ENCODE measurements around the gene FAM83C.

FAM83C gene

DNA sequence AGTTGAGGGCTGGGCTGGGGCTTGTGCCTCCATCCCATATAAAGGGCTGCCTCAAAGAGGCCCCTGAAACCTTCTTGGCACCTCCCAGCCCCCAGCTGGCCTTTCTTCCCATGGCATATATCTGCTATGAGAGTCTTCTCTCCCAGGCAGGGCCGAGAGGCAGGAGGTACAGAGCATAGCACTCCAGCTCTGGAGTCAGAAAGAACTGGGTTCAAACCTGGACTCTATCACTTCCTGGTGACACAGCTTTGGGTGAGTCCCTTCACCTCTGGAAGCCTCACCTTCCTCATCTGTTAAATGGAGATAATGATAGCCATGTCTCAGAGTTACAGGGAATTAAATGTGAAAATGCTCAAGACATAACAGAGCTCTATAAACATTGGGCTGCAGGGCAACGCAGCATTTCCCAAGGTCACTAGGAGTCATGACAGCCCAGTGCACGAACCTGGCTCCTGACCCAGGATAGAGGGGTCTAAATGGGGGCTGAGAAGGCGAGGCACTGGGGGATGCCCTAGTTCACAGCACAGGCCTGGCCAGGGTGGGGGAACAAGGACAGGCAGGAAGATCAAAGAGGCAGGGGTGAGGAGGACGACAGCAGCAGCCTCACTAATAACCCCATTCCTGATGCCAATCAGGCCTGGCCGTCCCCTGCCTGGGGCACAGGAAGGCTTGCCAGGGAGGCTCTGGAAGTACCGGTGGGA is 1.9 kb downstream of the FAM83C start:
- Histone ChIP-seq H3K4me3 (ENCODE audit: low read length in 2 of 2) (no peak overlapping the region), H3K36me3 (ENCODE audit: control insufficient read depth in 2 of 2, insufficient read depth in 2 of 2, low read length in 2 of 2) (no peaks in the 10 kb centered on the region), H3K9me3 (ENCODE audit: control insufficient read depth in 2 of 2, low read length in 2 of 2) (no peaks in the 10 kb centered on the region), H3K27ac (ENCODE audit: low read depth in 2 of 2, low read length in 2 of 2) (no peak overlapping the region), H3K4me1 (ENCODE audit: control insufficient read depth in 2 of 2, insufficient read depth in 2 of 2, low read length in 2 of 2) (peaks cover 9 to 15% of the 10 kb centered on the region in 2 donors), H3K27me3 (ENCODE audit: control insufficient read depth in 2 of 2, insufficient read depth in 2 of 2, low read length in 2 of 2) (no peaks in the 10 kb centered on the region), H3K9ac (ENCODE audit: low read depth in 1 of 2, low read length in 2 of 2) (no peak overlapping the region)

DNA sequence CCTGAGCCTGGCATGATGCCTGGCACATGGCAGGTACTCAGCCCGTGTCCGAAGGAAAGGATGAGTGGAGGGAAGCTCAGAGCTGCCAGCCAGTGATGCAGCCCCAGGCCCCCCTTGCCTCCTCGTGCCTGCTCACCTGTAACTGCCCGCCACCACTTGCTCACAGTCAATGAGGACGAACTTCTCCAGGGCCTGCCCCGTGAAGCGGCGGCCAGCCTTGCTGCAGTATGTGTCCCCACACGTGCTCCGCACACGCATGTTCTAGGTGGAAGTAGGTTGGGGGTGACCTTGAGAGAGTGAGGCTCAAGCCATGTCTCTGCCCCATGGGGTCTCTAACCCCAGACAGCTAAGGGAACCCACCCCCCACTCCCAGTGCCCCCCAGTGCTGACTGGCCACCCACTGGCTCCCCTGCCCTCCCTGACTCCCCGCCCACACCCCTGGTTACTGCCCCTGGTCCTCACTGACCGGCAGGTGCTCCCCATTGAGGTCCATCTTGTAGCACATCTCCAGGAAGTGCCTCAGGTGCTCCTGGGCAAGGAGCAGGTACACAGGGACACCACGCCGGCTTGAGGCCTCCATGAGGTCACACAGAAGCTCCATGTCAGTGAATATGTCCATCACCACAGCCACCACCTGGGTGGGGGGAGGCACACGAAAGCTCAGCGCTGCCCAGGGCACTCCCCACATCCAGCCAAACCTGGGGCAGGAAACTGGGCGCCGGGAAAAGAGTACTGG is 3.7 kb downstream of the FAM83C start:
- H3K27me3 ChIP-seq (ENCODE audit: control insufficient read depth in 2 of 2, insufficient read depth in 2 of 2, low read length in 2 of 2) = no peaks in the 10 kb centered on the region
- H3K9me3 ChIP-seq (ENCODE audit: control insufficient read depth in 2 of 2, low read length in 2 of 2) = no peaks in the 10 kb centered on the region
- H3K9ac ChIP-seq (ENCODE audit: low read depth in 1 of 2, low read length in 2 of 2) = no peak overlapping the region

DNA sequence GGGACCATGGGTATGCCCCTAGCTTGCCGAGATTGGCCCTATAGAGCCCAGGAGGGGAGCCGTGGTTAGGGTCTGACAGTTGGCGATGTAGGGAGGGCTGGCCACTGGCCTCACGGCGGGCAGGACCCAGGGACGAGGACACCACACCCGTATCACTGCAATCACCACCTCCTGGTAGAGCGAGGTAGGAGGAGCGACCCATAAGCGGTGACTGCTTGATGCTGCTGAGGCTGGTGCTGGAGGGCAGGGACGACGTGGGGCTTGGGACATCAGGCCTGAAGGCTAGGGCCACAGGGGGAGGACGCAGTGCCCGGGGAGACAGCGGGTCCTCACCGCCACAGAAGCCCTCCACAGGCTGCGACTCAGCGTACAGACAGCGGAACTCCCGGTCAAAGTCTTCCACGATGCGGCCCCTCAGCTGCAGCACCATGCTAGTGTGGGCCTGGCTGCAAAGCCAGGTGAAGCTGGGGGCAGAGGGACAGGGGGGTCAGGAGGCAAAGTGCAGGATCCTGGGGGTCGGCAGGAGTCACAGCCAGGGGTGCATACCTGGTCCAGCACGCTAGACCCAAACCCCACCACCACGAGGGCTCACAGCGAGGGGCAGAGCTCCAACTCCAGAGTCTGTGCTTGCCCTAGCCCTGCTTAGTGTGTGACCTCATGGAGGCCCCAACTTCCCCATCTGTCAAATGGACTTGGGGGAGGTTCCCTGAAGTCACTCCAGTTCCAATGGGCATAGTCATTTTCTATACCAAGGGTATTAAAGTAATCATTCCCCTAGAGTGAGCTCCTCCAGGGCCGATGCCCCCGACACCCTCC is 4.5 kb downstream of the FAM83C start:
- Histone ChIP-seq H3K36me3 (ENCODE audit: control insufficient read depth in 2 of 2, insufficient read depth in 2 of 2, low read length in 2 of 2) (no peaks in the 10 kb centered on the region), H3K27me3 (ENCODE audit: control insufficient read depth in 2 of 2, insufficient read depth in 2 of 2, low read length in 2 of 2) (no peaks in the 10 kb centered on the region), H3K4me1 (ENCODE audit: control insufficient read depth in 2 of 2, insufficient read depth in 2 of 2, low read length in 2 of 2) (peaks cover 22 to 29% of the 10 kb centered on the region in 2 donors), H3K4me3 (ENCODE audit: low read length in 2 of 2) (no peak overlapping the region), H3K9me3 (ENCODE audit: control insufficient read depth in 2 of 2, low read length in 2 of 2) (no peaks in the 10 kb centered on the region), H3K27ac (ENCODE audit: low read depth in 2 of 2, low read length in 2 of 2) (no peak overlapping the region), H3K9ac (ENCODE audit: low read depth in 1 of 2, low read length in 2 of 2) (no peak overlapping the region)

More for the DNA sequence above, 3.7 kb downstream of the FAM83C start:
- H3K4me3 ChIP-seq (ENCODE audit: low read length in 2 of 2) = no peak overlapping the region
- no peak overlapping the region for H3K27ac ChIP-seq (ENCODE audit: low read depth in 2 of 2, low read length in 2 of 2)
- H3K36me3 ChIP-seq (ENCODE audit: control insufficient read depth in 2 of 2, insufficient read depth in 2 of 2, low read length in 2 of 2) = no peaks in the 10 kb centered on the region
- H3K4me1 ChIP-seq (ENCODE audit: control insufficient read depth in 2 of 2, insufficient read depth in 2 of 2, low read length in 2 of 2) = peaks cover 19 to 26% of the 10 kb centered on the region in 2 donors

DNA sequence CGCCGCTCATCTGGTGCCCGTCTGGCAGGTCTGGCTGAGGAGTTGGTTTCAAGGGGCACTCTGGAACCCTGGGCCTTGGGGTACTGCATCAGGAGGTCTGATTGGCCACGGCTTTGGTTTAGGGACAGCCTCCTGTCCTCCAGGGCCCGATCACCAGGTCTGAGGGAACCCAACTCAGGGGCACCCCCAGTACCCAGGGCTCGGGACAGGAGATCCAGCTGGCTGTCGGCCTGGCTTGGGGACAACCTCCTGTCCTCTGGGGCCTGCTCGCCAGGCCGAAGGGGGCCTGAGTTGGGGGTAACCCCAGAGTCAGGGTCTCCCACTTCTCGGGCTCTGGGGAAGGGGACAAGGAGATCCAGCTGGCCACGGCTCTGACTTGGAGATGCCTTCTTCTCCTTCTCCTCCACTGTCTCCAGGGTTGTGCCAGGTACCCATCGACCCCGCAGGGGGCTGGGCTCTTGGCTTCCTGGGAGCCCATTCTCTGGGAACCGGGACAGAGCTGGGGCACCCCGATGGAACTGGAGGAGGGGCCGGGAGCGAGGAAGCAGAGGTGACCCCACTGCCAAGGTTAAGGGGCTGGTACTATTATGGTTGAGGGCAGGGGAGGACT is 5.2 kb downstream of the FAM83C start:
- Histone ChIP-seq H3K9me3 (ENCODE audit: control insufficient read depth in 2 of 2, low read length in 2 of 2) (no peaks in the 10 kb centered on the region), H3K4me3 (ENCODE audit: low read length in 2 of 2) (no peak overlapping the region), H3K9ac (ENCODE audit: low read depth in 1 of 2, low read length in 2 of 2) (no peak overlapping the region), H3K27me3 (ENCODE audit: control insufficient read depth in 2 of 2, insufficient read depth in 2 of 2, low read length in 2 of 2) (no peaks in the 10 kb centered on the region), H3K27ac (ENCODE audit: low read depth in 2 of 2, low read length in 2 of 2) (peak overlapping the region in 1 of 2 donors; percentile 83), H3K4me1 (ENCODE audit: control insufficient read depth in 2 of 2, insufficient read depth in 2 of 2, low read length in 2 of 2) (peaks cover 22 to 29% of the 10 kb centered on the region in 2 donors), H3K36me3 (ENCODE audit: control insufficient read depth in 2 of 2, insufficient read depth in 2 of 2, low read length in 2 of 2) (peaks cover 2 to 3% of the 10 kb centered on the region in 2 donors)

DNA sequence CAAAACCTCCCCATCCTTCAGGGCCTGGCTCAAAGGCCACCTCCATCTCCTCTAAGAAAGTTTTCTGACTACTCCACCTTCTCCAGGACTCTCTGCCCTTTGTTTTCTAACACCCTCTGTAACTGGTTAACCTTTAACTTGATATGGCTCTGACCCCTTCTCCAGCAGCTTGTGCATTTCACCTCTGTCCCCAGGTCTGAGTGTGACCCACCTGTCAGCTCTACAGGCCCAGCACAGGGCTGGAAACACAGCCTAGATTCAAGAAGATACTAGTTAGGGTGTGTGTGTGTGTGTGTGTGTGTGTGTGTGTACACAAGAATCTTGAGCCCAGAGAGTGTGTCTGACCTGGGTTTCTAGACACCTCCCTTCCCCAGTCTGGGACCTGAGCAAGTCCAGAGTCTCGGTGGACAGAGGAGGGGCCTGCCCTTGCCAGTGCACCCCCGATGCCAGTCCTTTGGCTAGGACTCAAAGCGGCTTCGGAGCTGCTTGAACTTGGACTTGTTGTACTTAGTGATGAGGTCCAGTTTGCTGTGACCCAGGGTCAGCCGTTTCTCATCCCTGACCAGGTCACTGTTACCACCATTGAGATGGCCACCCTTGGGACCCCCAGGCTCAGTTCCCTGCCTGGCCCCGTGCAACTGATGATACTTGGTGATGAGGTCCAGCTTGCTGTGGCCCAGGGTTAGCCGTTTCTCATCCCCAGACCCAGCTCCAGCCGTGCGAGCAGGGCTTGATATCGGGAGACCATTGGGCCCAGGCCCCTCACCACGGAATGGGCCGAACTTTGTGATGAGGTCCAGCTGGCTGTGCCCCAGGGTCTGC is 5.9 kb downstream of the FAM83C start:
- Histone ChIP-seq H3K9ac (ENCODE audit: low read depth in 1 of 2, low read length in 2 of 2) (no peak overlapping the region), H3K4me1 (ENCODE audit: control insufficient read depth in 2 of 2, insufficient read depth in 2 of 2, low read length in 2 of 2) (peaks cover 22 to 29% of the 10 kb centered on the region in 2 donors), H3K4me3 (ENCODE audit: low read length in 2 of 2) (no peak overlapping the region), H3K27me3 (ENCODE audit: control insufficient read depth in 2 of 2, insufficient read depth in 2 of 2, low read length in 2 of 2) (no peaks in the 10 kb centered on the region), H3K9me3 (ENCODE audit: control insufficient read depth in 2 of 2, low read length in 2 of 2) (no peaks in the 10 kb centered on the region), H3K36me3 (ENCODE audit: control insufficient read depth in 2 of 2, insufficient read depth in 2 of 2, low read length in 2 of 2) (peaks cover 3 to 7% of the 10 kb centered on the region in 2 donors), H3K27ac (ENCODE audit: low read depth in 2 of 2, low read length in 2 of 2) (peak overlapping the region; percentile 83 to 86)

DNA sequence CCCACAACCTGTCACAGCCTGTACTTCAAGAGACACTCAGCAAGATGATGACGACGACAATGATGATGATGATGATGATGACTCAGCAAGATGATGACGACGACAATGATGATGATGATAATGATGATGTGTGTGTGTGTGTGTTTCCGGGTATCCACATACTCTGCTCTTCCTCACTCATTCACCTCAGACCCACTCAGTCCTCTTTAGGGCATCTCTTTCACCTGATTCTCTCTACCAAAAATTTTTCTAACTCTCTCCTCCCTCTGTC is 6.5 kb downstream of the FAM83C start:
- H3K9me3 ChIP-seq (ENCODE audit: control insufficient read depth in 2 of 2, low read length in 2 of 2) = no peaks in the 10 kb centered on the region
- no peak overlapping the region for H3K9ac ChIP-seq (ENCODE audit: low read depth in 1 of 2, low read length in 2 of 2)
- no peaks in the 10 kb centered on the region for H3K27me3 ChIP-seq (ENCODE audit: control insufficient read depth in 2 of 2, insufficient read depth in 2 of 2, low read length in 2 of 2)
- no peak overlapping the region for H3K4me3 ChIP-seq (ENCODE audit: low read length in 2 of 2)
- H3K27ac ChIP-seq (ENCODE audit: low read depth in 2 of 2, low read length in 2 of 2) = peak overlapping the region; percentile 83 to 86
- H3K4me1 ChIP-seq (ENCODE audit: control insufficient read depth in 2 of 2, insufficient read depth in 2 of 2, low read length in 2 of 2) = peaks cover 22 to 29% of the 10 kb centered on the region in 2 donors
- H3K36me3 ChIP-seq (ENCODE audit: control insufficient read depth in 2 of 2, insufficient read depth in 2 of 2, low read length in 2 of 2) = peaks cover 4 to 8% of the 10 kb centered on the region in 2 donors

DNA sequence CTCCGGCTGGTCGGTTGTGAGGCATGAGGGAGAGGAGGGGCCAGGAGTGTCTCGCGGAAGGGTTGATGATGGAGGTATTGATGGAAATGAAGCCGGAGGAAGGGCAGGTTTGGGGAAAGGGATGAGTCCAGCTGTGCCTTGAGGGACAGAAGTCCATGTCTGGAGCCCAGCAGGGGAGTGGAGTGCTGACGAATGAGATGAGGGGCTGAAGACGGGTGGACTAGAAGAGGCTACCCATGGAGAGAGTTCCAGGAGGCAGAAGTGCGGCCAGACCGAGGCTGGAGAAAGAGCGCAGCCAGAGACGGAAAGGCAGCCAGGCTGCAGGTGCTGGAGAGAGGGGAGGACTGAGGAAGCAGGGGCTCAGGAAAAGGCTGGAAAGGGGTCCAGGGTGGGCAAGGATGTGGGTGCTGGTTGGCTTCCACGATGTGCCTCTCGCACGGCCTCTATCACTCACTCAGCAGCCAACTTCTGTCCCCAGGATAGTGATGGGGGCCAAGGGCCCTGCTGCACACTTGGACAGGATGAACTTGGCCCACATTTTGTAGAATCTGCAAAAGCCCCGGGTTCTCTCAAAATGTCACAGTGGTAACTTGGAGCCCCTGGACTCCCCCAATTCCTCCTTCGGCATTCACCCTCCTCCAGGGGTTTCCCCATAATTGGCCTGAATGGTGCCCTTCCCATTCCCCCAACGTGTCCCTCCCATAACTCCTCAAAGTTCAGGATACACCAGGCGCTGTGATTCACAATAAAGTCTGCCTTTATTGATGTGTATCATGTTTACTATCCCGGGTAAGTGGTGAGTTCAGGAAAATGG is 7.0 kb downstream of the FAM83C start:
- Histone ChIP-seq H3K36me3 (ENCODE audit: control insufficient read depth in 2 of 2, insufficient read depth in 2 of 2, low read length in 2 of 2) (peaks cover 9 to 13% of the 10 kb centered on the region in 2 donors), H3K27me3 (ENCODE audit: control insufficient read depth in 2 of 2, insufficient read depth in 2 of 2, low read length in 2 of 2) (no peaks in the 10 kb centered on the region), H3K4me1 (ENCODE audit: control insufficient read depth in 2 of 2, insufficient read depth in 2 of 2, low read length in 2 of 2) (peaks cover 22 to 29% of the 10 kb centered on the region in 2 donors), H3K27ac (ENCODE audit: low read depth in 2 of 2, low read length in 2 of 2) (peak overlapping the region; percentile 83 to 86), H3K4me3 (ENCODE audit: low read length in 2 of 2) (peak overlapping the region; percentile 89 to 96), H3K9me3 (ENCODE audit: control insufficient read depth in 2 of 2, low read length in 2 of 2) (no peaks in the 10 kb centered on the region), H3K9ac (ENCODE audit: low read depth in 1 of 2, low read length in 2 of 2) (peak overlapping the region; percentile 52 to 92)

DNA sequence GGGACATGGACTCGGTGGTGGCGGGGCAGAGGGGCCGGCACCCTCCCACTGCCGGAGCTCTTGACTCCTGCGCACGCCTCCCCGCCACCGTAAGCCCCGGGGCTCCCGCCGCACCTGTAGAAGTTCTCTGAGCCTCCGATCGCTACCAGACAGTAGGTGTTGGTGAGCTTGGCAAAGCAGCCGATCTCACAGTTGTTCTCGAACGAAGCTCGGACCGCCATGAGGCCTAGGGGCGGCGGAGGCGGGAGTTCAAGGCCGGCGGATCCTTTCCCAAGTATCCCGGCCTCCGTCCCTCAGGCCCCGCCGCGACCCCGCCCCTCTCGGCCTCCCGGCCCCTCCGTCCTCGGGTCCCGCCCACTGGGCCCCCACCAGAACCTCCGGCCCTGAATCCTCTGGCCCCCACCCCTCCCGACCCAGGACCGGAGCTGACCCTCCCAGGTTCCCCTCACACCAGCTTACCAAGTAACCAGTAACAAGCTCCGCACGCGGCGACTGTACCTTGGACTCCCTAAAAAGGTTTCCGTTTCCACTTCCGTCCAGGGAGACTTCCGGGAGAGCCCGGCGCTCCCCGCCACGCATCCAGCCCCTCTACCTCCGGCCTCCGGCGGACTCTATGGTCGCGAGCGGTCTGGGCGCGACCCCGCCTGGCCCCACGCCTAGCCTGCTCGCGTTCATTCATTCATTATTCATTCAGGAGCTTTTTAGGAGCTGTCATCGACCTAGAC is 7.8 kb downstream of the FAM83C start, which contains the start of gene EIF6:
EIF6 (minus strand) TSS at position 506 of the 725 bp plus-strand sequence; CDS start at position 221, 285 bp downstream.
- H3K36me3 ChIP-seq (ENCODE audit: control insufficient read depth in 2 of 2, insufficient read depth in 2 of 2, low read length in 2 of 2) = peaks cover 17 to 21% of the 10 kb centered on the region in 2 donors
- peak within 1 kb of the TSS; percentile 92 for H3K9ac ChIP-seq (ENCODE audit: low read depth in 1 of 2, low read length in 2 of 2)
- peak within 1 kb of the TSS; percentile 89 to 96 for H3K4me3 ChIP-seq (ENCODE audit: low read length in 2 of 2)
- H3K9me3 ChIP-seq (ENCODE audit: control insufficient read depth in 2 of 2, low read length in 2 of 2) = no peaks in the 10 kb centered on the region
- H3K27me3 ChIP-seq (ENCODE audit: control insufficient read depth in 2 of 2, insufficient read depth in 2 of 2, low read length in 2 of 2) = no peaks in the 10 kb centered on the region
- H3K4me1 ChIP-seq (ENCODE audit: control insufficient read depth in 2 of 2, insufficient read depth in 2 of 2, low read length in 2 of 2) = peaks cover 22 to 29% of the 10 kb centered on the region in 2 donors
- peak within 1 kb of the TSS; percentile 83 to 86 for H3K27ac ChIP-seq (ENCODE audit: low read depth in 2 of 2, low read length in 2 of 2)
